A673 (cell line): ENCODE data around the gene SNX24.

ENCODE experiments used
- EZH2 ChIP-seq: fragments of 200-600 bp; sonication (generic); IDR thresholded peaks from 2 replicates; pipeline ENCODE4 v1.6.1; 2017; ENCODE audit warnings: borderline replicate concordance, low read depth, mild to moderate bottlenecking, mixed read lengths, antibody characterized with exemption, low read length; ENCODE audit not compliant: poor library complexity, severe bottlenecking
- TF ChIP-seq, protein P1 (sequence below): fragments of 300-800, 200-600 bp; sonication (generic); conservative IDR thresholded peaks from 2 replicates; pipeline ENCODE4 v1.5.1; 2017; ENCODE audit warnings: low read depth, mild to moderate bottlenecking, antibody characterized with exemption, low read length, moderate library complexity, mixed read lengths

- TF ChIP-seq, protein P1, sequence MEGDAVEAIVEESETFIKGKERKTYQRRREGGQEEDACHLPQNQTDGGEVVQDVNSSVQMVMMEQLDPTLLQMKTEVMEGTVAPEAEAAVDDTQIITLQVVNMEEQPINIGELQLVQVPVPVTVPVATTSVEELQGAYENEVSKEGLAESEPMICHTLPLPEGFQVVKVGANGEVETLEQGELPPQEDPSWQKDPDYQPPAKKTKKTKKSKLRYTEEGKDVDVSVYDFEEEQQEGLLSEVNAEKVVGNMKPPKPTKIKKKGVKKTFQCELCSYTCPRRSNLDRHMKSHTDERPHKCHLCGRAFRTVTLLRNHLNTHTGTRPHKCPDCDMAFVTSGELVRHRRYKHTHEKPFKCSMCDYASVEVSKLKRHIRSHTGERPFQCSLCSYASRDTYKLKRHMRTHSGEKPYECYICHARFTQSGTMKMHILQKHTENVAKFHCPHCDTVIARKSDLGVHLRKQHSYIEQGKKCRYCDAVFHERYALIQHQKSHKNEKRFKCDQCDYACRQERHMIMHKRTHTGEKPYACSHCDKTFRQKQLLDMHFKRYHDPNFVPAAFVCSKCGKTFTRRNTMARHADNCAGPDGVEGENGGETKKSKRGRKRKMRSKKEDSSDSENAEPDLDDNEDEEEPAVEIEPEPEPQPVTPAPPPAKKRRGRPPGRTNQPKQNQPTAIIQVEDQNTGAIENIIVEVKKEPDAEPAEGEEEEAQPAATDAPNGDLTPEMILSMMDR, result no peak
- no peak for TF ChIP-seq EZH2
Measured at GRCh38 chr5:122885045-122885517, 39.7 kb downstream of the SNX24 start.
